Heart right ventricle (tissue), 16 donors: ENCODE results near the gene UGGT2. TPM values are rescaled to one million over a fixed set of nuclear protein-coding genes. Genes with fewer than 3 reads are reported as not detected.
"Not testable (repeated sequence)": the region's sequence is repeated elsewhere in the genome, so short reads cannot be mapped to it uniquely, and the experiment has no call there.

Experiments used
- ATAC-seq, 8 donors: fragments of 200-7000 bp; cut with Tn5 transposase; one replicate each; pipeline ENCODE4 v1.9.1; 2020; ENCODE audit warnings: mild to moderate bottlenecking in 8 of 8, moderate library complexity in 8 of 8, moderate number of reproducible peaks in 1 of 8
- DNase-seq, 2 donors: peaks; one replicate each; pipeline ENCODE4 v3.0.0-alpha.2; 2020
- H3K27ac ChIP-seq, 10 donors: fragments of 200-600 bp; sonication (generic) in 2 of 10; one replicate each; pipeline versions ENCODE4 v1.5.0 to v1.8.0; 2020 to 2022; ENCODE audit warnings: mild to moderate bottlenecking in 3 of 10
- H3K27me3 ChIP-seq, 7 donors: fragments of 200-600 bp; one replicate each; pipeline ENCODE4 v1.8.0; 2021 to 2022; ENCODE audit warnings: mild to moderate bottlenecking in 2 of 7
- H3K36me3 ChIP-seq, 9 donors: fragments of 200-600 bp; sonication (generic) in 1 of 9; one replicate each; pipeline versions ENCODE4 v1.5.0 to v1.8.0; 2020 to 2022; ENCODE audit warnings: mild to moderate bottlenecking in 2 of 9
- H3K4me1 ChIP-seq, 9 donors: fragments of 200-600 bp; sonication (generic) in 1 of 9; one replicate each; pipeline versions ENCODE4 v1.5.0 to v1.8.0; 2020 to 2022; ENCODE audit warnings: mild to moderate bottlenecking in 4 of 9
- H3K4me3 ChIP-seq, 10 donors: fragments of 200-600 bp; sonication (generic) in 2 of 10; one replicate each; pipeline versions ENCODE4 v1.5.0 to v1.8.0; 2020 to 2022; ENCODE audit warnings: mild to moderate bottlenecking in 7 of 10, moderate library complexity in 2 of 10
- H3K9me3 ChIP-seq, 11 donors: fragments of 200-600 bp in 10 of 11; sonication (generic) in 2 of 11; one replicate each; pipeline versions ENCODE4 v1.5.0 to v1.8.0; 2013 to 2022; ENCODE audit warnings: mild to moderate bottlenecking in 2 of 11, control low read depth in 1 of 11, moderate library complexity in 1 of 11
- CTCF ChIP-seq, 9 donors: fragments of 200-600 bp; sonication (generic) in 2 of 9; IDR thresholded peaks; one replicate each; pipeline versions ENCODE4 v1.5.0 to v1.8.0; 2021 to 2022; ENCODE audit warnings: antibody characterized with exemption in 9 of 9, mild to moderate bottlenecking in 5 of 9, moderate library complexity in 1 of 9
- WGBS, 2 donors: extraction: QIAGEN DNeasy Blood & Tissue Kit; methylation state at CpG; one replicate each; pipeline ENCODE4 v1.1.7; 2013; ENCODE audit warnings: inconsistent platforms in 1 of 2; 5-methylcytosine and 5-hydroxymethylcytosine counted together
- intact Hi-C, 10 donors: fragments of 100-400 bp; cut with DNase I; formaldehyde crosslinking; loops; one replicate each; pipeline versions ENCODE4 v1.11.1 to v1.14.2; 2022
- polyA plus RNA-seq, 2 donors: library from polyadenylated mRNA; stranded (reverse); fragments of 200-250 nt; gene quantifications; one replicate each; pipeline ENCODE4 v1.2.3, GENCODE V29; 2013
- total RNA-seq, 10 donors: library from RNA; stranded (reverse); fragmentation: NEBNext Ultra II Directional in 3 of 10; extraction: Animal tissue kit (Norgen Biotek cat#: 25700) in 3 of 10; gene quantifications; one replicate each; pipeline versions ENCODE4 v1.2.1 to v1.2.4, GENCODE V29; 2021 to 2023
- donor health status: Arrhythmogenic right ventricular cardiomyopathy.
- donor health status: ischemic (EF 13 %, LVEDD 7.1; RV severe dilation, severe dysfunction).
- donor health status: healthy with polysubstance abuse.
- donor health status: DM: no; HTN: yes; CAD: no.
- donor health status: DM: no; HTN: no; CAD: no.
- donor health status: ischemic (EF 25% LVEDD 6.9; RV normal size, moderate dysfunction).
- donor health status: ischemic (EF 25% LVEDD 5.7; RV mildly dilated, moderate dysfunction).
- donor health status: healthy.
- donor health status: DM: yes; HTN: yes; CAD: no.
- donor health status: Ischemic cardiomyopathy.
- donor health status: ischemic (EF 35%, LVEDD 5.7; RV mildly dilated, moderate dysfunction).
- donor health status: nonischemic (EF 11% LVEDD 7.7; RV severe dilation, severe dysfunction).
- donor health status: DM: yes; HTN: yes; CAD: no.
- donor health status: PGD.
- donor health status: ischemic (EF 29% LVEDD 5.4; RV normal size, mild dysfunction).
- donor health status: nonischemic (EF 23%, LVEDD 6.1; RV moderate dilation, normal function).

UGGT2 gene
- total and polyA plus RNA-seq, 12 donors, result 4.7 to 13.4 (median 11.0) TPM

GRCh38 chr13:95987841-95988240, 65.4 kb downstream of the UGGT2 start:
- Histone ChIP-seq H3K27ac (no peak overlapping the region), H3K27me3 (no peaks in the 10 kb centered on the region), H3K9me3 (no peaks in the 10 kb centered on the region), H3K36me3 (peaks cover 0 to 6% (median 0%) of the 10 kb centered on the region in 9 donors), H3K4me1 (no peaks in the 10 kb centered on the region), H3K4me3 (no peak overlapping the region)
- intact Hi-C loops, result no loop called here
- DNase-seq, result no peak
- 95% methylated on average over 5 of the region's 5 CpGs for WGBS, 2 donors
- TF ChIP-seq CTCF (IDR thresholded peaks at IDR 0.05), result no peak
- no peak for ATAC-seq

GRCh38 chr13:95982144-95982543, 71.1 kb downstream of the UGGT2 start:
- H3K27me3 ChIP-seq, result no peaks in the 10 kb centered on the region
- 84 to 91% methylated on average over 4 of the region's 4 CpGs for WGBS, 2 donors
- no peaks in the 10 kb centered on the region for H3K4me1 ChIP-seq
- ATAC-seq (no peak), DNase-seq (no peak)
- TF ChIP-seq CTCF (IDR thresholded peaks at IDR 0.05), result no peak
- intact Hi-C loops, result no loop called here
- H3K9me3 ChIP-seq, result peaks cover 0 to 7% (median 0%) of the 10 kb centered on the region in 11 donors
- H3K27ac ChIP-seq, result no peak overlapping the region
- no peak overlapping the region for H3K4me3 ChIP-seq
- peaks cover 0 to 5% (median 0%) of the 10 kb centered on the region in 9 donors for H3K36me3 ChIP-seq

- peaks cover 0 to 18% (median 5%) of the 10 kb centered on the region in 9 donors for H3K36me3 ChIP-seq
- intact Hi-C loops, H3K4me3 ChIP-seq, DNase-seq, H3K27me3 ChIP-seq, H3K27ac ChIP-seq, ATAC-seq, H3K4me1 ChIP-seq: not testable (repeated sequence)
- WGBS, 2 donors, result 97 to 98% methylated on average over 6 of the region's 6 CpGs
- peaks cover 0 to 16% (median 0%) of the 10 kb centered on the region in 11 donors for H3K9me3 ChIP-seq
Observed at GRCh38 chr13:95972651-95973050, 80.5 kb downstream of the UGGT2 start.

- intact Hi-C loops, result no loop called here
- TF ChIP-seq CTCF (IDR thresholded peaks at IDR 0.05), result no peak
- Histone ChIP-seq H3K9me3 (peaks cover 0 to 6% (median 0%) of the 10 kb centered on the region in 11 donors), H3K4me3 (no peak overlapping the region), H3K4me1 (no peaks in the 10 kb centered on the region), H3K27ac (no peak overlapping the region), H3K27me3 (no peaks in the 10 kb centered on the region), H3K36me3 (peaks cover 0 to 24% (median 5%) of the 10 kb centered on the region in 9 donors)
- no peak for ATAC-seq
- WGBS, 2 donors, result 88 to 94% methylated on average over 2 of the region's 2 CpGs
- no peak for DNase-seq
Observed at GRCh38 chr13:95970878-95971277, 82.3 kb downstream of the UGGT2 start.

- Histone ChIP-seq H3K27ac (no peak overlapping the region), H3K4me1 (no peaks in the 10 kb centered on the region), H3K9me3 (peaks cover 0 to 16% (median 0%) of the 10 kb centered on the region in 11 donors), H3K36me3 (peaks cover 0 to 24% (median 5%) of the 10 kb centered on the region in 9 donors), H3K27me3 (no peaks in the 10 kb centered on the region), H3K4me3 (no peak overlapping the region)
- no peak for TF ChIP-seq CTCF (IDR thresholded peaks at IDR 0.05)
- DNase-seq (no peak), ATAC-seq (no peak)
- 63 to 68% methylated on average over 2 of the region's 2 CpGs for WGBS, 2 donors
- intact Hi-C loops, result no loop called here
Observed at GRCh38 chr13:95968906-95969305, 84.3 kb downstream of the UGGT2 start.
